ENCODE data around the gene HPSE.

The HPSE gene

DNA sequence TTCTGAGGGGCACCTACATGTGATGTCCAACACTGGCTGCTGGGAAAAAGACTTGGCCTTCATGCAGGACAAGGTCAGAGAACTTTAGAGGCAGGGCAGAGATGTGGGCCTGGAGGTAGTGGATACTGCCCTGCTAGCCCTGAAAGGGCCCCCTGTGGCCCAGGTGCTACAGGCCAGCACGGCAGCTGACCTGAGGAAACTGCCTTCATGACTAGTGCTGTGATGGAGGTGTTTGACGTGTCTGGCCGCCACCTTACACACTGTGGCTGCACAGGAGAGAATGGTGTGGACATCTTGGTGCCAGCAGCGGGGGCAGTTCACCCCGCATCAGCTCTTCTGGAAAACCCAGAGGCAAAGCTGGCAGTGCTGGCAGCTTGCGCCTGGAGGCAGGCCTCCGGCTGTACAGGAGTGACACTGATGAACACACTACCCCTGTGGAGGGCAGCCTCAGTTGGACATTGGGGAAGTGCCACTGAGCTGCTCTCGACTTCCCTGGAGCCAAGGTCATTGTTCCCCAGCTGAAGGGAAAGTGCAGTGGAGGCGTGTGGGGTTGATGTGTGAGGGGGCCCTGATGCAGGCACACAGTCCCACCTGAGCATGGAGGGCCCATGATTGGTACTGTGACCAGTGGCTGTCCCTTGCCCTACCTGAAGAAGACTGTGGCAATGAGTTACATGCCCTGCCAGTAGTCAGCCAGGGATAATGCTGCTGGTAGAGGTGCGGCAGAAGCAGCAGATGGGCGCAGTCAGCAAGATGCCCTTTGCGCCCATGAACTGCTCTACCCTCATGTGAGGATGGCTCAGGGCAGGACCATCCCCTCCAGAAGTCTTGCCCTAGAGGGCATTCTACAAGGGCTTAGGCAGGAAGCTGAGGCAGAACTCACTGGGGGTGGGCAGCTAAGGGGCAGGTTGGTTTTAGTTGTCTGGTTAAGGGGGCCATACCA, 87.0 kb downstream of the HPSE start:
- DNase-seq (ENCODE audit: low spot score), result no peak

Measured in CD4-positive, alpha-beta T cell treated with Interleukin-6 at 100 ng/mL for 8 hours (primary cell).